Panc1 (cell line): ENCODE data around the gene G0S2. TPM values are rescaled to one million over a fixed set of nuclear protein-coding genes. Genes with fewer than 3 reads are reported as not detected.

ENCODE experiments used
- ATAC-seq: fragments of 200-7000 bp; cut with Tn5 transposase; 2 replicates; pipeline ENCODE4 v1.9.1; 2020; ENCODE audit warnings: mild to moderate bottlenecking, moderate library complexity
- BruUV-seq: library from RNA; stranded (reverse); fragments of 400-500 nt; replicated peaks from 2 replicates; lab custom pipeline; 2021; lab: Mats Ljungman, UMichigan
- CTCF ChIA-PET: fragments of 300-600 bp; sonication (Branson Sonifier 250); formaldehyde crosslinking; loops from one replicate; lab custom pipeline; 2022; ENCODE audit warnings: antibody characterized with exemption; lab: Charles Lee
- POLR2A ChIA-PET: fragments of 300-600 bp; sonication (Branson Sonifier 250); formaldehyde crosslinking; loops from one replicate; lab custom pipeline; 2022; ENCODE audit warnings: antibody characterized with exemption; lab: Charles Lee
- DNase-seq: peaks from one replicate; pipeline ENCODE4 v3.0.0-alpha.2; 2010; ENCODE audit warnings: low read depth, low spot score
- H3K27ac ChIP-seq: 2 replicates; pipeline ENCODE4 v1.5.1; 2011; ENCODE audit warnings: mild to moderate bottlenecking, low read length, inconsistent platforms
- H3K27me3 ChIP-seq: fragments of 200-500 bp; sonication (Bioruptor generic); 2 replicates; pipeline ENCODE4 v1.6.0; 2014; ENCODE audit warnings: low read length, inconsistent platforms; ENCODE audit not compliant: control insufficient read depth, insufficient read depth
- H3K36me3 ChIP-seq: fragments of 200-500 bp; sonication (Bioruptor generic); 2 replicates; pipeline ENCODE4 v1.5.1; 2014; ENCODE audit warnings: inconsistent platforms, mild to moderate bottlenecking, low read length, moderate library complexity; ENCODE audit not compliant: control insufficient read depth, insufficient read depth
- H3K4me1 ChIP-seq: 2 replicates; pipeline ENCODE4 v1.5.1; 2011; ENCODE audit warnings: inconsistent platforms, mild to moderate bottlenecking, low read length, moderate library complexity; ENCODE audit not compliant: control insufficient read depth, insufficient read depth
- H3K4me3 ChIP-seq, 2 experiments: 2 replicates each; pipeline ENCODE4 v1.5.1; 2011 to 2012; ENCODE audit warnings: low read depth in 2 of 2, low read length in 2 of 2, mild to moderate bottlenecking in 2 of 2, inconsistent platforms in 1 of 2, moderate library complexity in 1 of 2
- H3K9me3 ChIP-seq: fragments of 200-500 bp; sonication (Bioruptor generic); 2 replicates; pipeline ENCODE4 v1.5.1; 2014; ENCODE audit warnings: low read depth, mild to moderate bottlenecking, inconsistent platforms, low read length, moderate library complexity; ENCODE audit not compliant: control insufficient read depth, insufficient read depth
- POLR2AphosphoS5 ChIP-seq: IDR thresholded peaks from 2 replicates; pipeline ENCODE4 v1.6.1; 2012; ENCODE audit warnings: mild to moderate bottlenecking, low read depth, low read length, moderate library complexity
- SIN3A ChIP-seq: IDR thresholded peaks from 2 replicates; pipeline ENCODE4 v1.6.1; 2012; ENCODE audit warnings: low read depth, mild to moderate bottlenecking, low read length, moderate library complexity, borderline replicate concordance; ENCODE audit not compliant: insufficient read depth
- TCF7L2 ChIP-seq: IDR thresholded peaks from 2 replicates; pipeline ENCODE4 v1.6.1; 2011; ENCODE audit warnings: mild to moderate bottlenecking, low read depth, low read length, inconsistent platforms
- in situ Hi-C: cut with HindIII; loops from 2 replicates; pipeline ENCODE4 v1.10.0; 2016; ENCODE audit warnings: low sequenced_read_pairs, low pct_unique_long_range_greater_than_20kb
- intact Hi-C: fragments of 100-400 bp; cut with micrococcal nuclease; formaldehyde crosslinking; loops from one replicate; pipeline ENCODE4 v1.10.0; 2022; ENCODE audit not compliant: unreplicated experiment
- total RNA-seq: library from RNA; stranded (reverse); gene quantifications from one replicate; pipeline ENCODE4 v1.2.1, GENCODE V29; 2021; ENCODE audit not compliant: unreplicated experiment
- TF ChIP-seq, protein P1 (sequence below): fragments of 450-650 bp; IDR thresholded peaks from 2 replicates; pipeline ENCODE4 v1.5.1; 2017; ENCODE audit warnings: mild to moderate bottlenecking
- TF ChIP-seq, protein P2 (sequence below), 2 experiments: IDR thresholded peaks; 2 replicates each; pipeline ENCODE4 v1.6.1; 2011 to 2012; ENCODE audit warnings: low read depth in 2 of 2, control low read depth in 1 of 2, low read length in 1 of 2, mild to moderate bottlenecking in 1 of 2, moderate library complexity in 1 of 2; ENCODE audit not compliant: insufficient read depth in 1 of 2

Gene G0S2
- total RNA-seq, 1 experiment from 2014 or later: 2.5 TPM

DNA sequence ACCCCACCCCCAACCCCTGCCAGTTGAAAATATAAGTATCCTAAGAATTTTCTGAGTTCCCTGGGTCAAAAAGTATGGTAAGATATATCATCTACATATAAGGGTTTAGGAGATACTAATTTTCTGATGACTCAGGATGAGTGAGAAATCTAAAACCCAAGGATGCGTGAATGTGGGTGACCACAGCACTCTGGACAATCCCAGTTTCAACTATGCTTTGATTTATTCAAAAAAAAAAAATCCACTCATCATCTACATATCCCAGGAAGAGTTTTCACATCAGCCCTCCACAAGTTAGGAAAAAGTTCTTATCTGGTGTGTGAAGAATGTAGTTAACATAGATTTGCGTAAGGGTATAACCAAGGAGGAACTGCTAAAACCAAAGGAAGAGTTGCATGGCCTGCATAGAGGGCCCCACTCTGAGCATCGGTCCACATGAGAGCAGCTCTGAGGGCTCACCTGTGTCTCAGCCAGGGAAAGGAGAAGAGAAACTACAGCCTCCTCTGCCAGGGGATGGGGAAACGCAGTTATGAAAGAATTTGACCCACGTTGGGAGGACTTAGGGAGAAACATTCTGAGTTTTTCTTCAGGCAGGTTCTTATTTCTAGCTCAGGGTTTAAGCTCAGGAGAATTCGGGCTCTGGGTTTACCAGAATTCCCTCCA is 41.7 kb upstream of the G0S2 start:
- Histone ChIP-seq H3K4me1 (no peaks in the 10 kb centered on the region), H3K4me3 (no peak overlapping the region), H3K27me3 (no peaks in the 10 kb centered on the region), H3K36me3 (no peaks in the 10 kb centered on the region), H3K9me3 (no peaks in the 10 kb centered on the region), H3K27ac (no peak overlapping the region)
- in situ Hi-C loops: no loop called here
- ChIA-PET CTCF (no interaction called here), POLR2A (no interaction called here)
- TF ChIP-seq POLR2AphosphoS5 (no peak), SIN3A (no peak), TCF7L2 (no peak)
- TF ChIP-seq, protein P1, sequence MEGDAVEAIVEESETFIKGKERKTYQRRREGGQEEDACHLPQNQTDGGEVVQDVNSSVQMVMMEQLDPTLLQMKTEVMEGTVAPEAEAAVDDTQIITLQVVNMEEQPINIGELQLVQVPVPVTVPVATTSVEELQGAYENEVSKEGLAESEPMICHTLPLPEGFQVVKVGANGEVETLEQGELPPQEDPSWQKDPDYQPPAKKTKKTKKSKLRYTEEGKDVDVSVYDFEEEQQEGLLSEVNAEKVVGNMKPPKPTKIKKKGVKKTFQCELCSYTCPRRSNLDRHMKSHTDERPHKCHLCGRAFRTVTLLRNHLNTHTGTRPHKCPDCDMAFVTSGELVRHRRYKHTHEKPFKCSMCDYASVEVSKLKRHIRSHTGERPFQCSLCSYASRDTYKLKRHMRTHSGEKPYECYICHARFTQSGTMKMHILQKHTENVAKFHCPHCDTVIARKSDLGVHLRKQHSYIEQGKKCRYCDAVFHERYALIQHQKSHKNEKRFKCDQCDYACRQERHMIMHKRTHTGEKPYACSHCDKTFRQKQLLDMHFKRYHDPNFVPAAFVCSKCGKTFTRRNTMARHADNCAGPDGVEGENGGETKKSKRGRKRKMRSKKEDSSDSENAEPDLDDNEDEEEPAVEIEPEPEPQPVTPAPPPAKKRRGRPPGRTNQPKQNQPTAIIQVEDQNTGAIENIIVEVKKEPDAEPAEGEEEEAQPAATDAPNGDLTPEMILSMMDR: no peak
- TF ChIP-seq, protein P2, sequence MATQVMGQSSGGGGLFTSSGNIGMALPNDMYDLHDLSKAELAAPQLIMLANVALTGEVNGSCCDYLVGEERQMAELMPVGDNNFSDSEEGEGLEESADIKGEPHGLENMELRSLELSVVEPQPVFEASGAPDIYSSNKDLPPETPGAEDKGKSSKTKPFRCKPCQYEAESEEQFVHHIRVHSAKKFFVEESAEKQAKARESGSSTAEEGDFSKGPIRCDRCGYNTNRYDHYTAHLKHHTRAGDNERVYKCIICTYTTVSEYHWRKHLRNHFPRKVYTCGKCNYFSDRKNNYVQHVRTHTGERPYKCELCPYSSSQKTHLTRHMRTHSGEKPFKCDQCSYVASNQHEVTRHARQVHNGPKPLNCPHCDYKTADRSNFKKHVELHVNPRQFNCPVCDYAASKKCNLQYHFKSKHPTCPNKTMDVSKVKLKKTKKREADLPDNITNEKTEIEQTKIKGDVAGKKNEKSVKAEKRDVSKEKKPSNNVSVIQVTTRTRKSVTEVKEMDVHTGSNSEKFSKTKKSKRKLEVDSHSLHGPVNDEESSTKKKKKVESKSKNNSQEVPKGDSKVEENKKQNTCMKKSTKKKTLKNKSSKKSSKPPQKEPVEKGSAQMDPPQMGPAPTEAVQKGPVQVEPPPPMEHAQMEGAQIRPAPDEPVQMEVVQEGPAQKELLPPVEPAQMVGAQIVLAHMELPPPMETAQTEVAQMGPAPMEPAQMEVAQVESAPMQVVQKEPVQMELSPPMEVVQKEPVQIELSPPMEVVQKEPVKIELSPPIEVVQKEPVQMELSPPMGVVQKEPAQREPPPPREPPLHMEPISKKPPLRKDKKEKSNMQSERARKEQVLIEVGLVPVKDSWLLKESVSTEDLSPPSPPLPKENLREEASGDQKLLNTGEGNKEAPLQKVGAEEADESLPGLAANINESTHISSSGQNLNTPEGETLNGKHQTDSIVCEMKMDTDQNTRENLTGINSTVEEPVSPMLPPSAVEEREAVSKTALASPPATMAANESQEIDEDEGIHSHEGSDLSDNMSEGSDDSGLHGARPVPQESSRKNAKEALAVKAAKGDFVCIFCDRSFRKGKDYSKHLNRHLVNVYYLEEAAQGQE (IDR thresholded peaks at IDR 0.05; ENCODE audit: insufficient read depth in 1 of 2, low read depth in 2 of 2, low read length in 1 of 2): no peak
- no TSS peak for BruUV-seq
- DNase-seq: no peak
- no peak for ATAC-seq
- intact Hi-C loops: no loop called here

DNA sequence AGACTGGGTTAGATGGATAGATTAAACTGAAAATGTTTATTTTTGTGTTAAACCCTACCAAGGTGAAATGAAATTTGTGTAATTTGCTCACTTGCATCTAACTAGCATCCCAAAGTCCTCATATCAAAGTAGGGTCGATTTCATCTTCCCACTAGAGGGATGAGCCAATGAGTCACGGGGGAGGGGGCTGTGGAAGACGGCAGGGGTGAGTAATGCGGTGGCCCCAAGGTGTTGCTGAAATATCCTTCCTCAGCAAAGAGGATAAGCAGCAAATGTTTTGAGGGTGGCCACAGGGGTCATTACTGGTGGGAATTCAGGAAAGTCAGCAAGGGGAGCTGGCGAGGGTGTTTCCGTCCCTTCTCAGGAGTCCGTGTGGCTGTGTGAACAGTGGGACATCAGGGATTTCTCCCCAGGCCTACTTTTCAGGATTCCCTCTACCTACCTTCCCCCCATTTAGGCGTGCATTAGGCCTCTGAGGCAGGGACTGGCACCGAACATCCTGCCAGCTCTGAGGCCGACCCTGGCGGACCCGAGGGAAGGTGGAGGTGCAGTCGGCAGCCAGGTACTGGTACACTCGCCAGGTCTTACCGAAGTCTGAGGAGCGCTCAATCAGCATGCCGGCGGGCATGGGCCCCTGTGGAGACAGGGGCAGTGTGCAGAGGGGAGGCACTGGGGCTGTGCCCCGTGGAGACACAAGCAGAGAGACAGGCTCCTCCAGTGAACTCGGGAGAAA is 41.0 kb upstream of the G0S2 start:
- Histone ChIP-seq H3K4me3 (no peak overlapping the region), H3K27me3 (no peaks in the 10 kb centered on the region), H3K27ac (no peak overlapping the region), H3K4me1 (no peaks in the 10 kb centered on the region), H3K36me3 (no peaks in the 10 kb centered on the region), H3K9me3 (no peaks in the 10 kb centered on the region)
- ChIA-PET CTCF (no interaction called here), POLR2A (no interaction called here)
- no peak for DNase-seq
- no TSS peak for BruUV-seq
- TF ChIP-seq POLR2AphosphoS5 (no peak), SIN3A (no peak), TCF7L2 (no peak)
- TF ChIP-seq, protein P2 (IDR thresholded peaks at IDR 0.05; ENCODE audit: insufficient read depth in 1 of 2, low read depth in 2 of 2, low read length in 1 of 2): no peak
- TF ChIP-seq, protein P1: no peak
- intact Hi-C loops: no loop called here
- ATAC-seq: no peak
- in situ Hi-C loops: no loop called here
